ENCODE measurements around the gene CCL20.
"Not testable (repeated sequence)": the region's sequence is repeated elsewhere in the genome, so short reads cannot be mapped to it uniquely, and the experiment has no call there.

CCL20 gene

GRCh38 chr2:227813562-227814353 lies at the start of gene CCL20:
Gene CCL20, plus strand, starts transcription at chr2:227813842. Its CDS starts 70 bp downstream, at chr2:227813912.
- no peak for DNase-seq (ENCODE audit: low read depth in 2 of 2)

GRCh38 chr2:227765788-227766372 lies 47.8 kb upstream of the CCL20 start:
- no peak for DNase-seq (ENCODE audit: low read depth in 2 of 2)

GRCh38 chr2:227766373-227766883 lies 47.2 kb upstream of the CCL20 start:
- DNase-seq (ENCODE audit: low read depth in 2 of 2), result peak; percentile 51 to 58

- no peak for DNase-seq (ENCODE audit: low read depth in 2 of 2)
Observed at GRCh38 chr2:227767830-227768229, 45.8 kb upstream of the CCL20 start.

GRCh38 chr2:227772197-227772661 lies 41.4 kb upstream of the CCL20 start:
- DNase-seq (ENCODE audit: low read depth in 2 of 2), result no peak

GRCh38 chr2:227772932-227773331 lies 40.7 kb upstream of the CCL20 start:
- no peak for DNase-seq (ENCODE audit: low read depth in 2 of 2)

- no peak for DNase-seq (ENCODE audit: low read depth in 2 of 2)
Observed at GRCh38 chr2:227774011-227774624, 39.5 kb upstream of the CCL20 start.

- no peak for DNase-seq (ENCODE audit: low read depth in 2 of 2)
Observed at GRCh38 chr2:227774895-227775842, 38.5 kb upstream of the CCL20 start.

GRCh38 chr2:227780981-227781615 lies 32.5 kb upstream of the CCL20 start:
- no peak for DNase-seq (ENCODE audit: low read depth in 2 of 2)

- DNase-seq (ENCODE audit: low read depth in 2 of 2), result no peak
Observed at GRCh38 chr2:227781841-227782240, 31.8 kb upstream of the CCL20 start.

GRCh38 chr2:227782804-227783203 lies 30.8 kb upstream of the CCL20 start:
- DNase-seq (ENCODE audit: low read depth in 2 of 2), result no peak

GRCh38 chr2:227783404-227784138 lies 30.1 kb upstream of the CCL20 start:
- DNase-seq (ENCODE audit: low read depth in 2 of 2), result no peak

- no peak for DNase-seq (ENCODE audit: low read depth in 2 of 2)
Observed at GRCh38 chr2:227785293-227785692, 28.3 kb upstream of the CCL20 start.

- DNase-seq (ENCODE audit: low read depth in 2 of 2), result no peak
Observed at GRCh38 chr2:227788561-227789018, 25.1 kb upstream of the CCL20 start.

- no peak for DNase-seq (ENCODE audit: low read depth in 2 of 2)
Observed at GRCh38 chr2:227789803-227790202, 23.8 kb upstream of the CCL20 start.

GRCh38 chr2:227793148-227793712 lies 20.4 kb upstream of the CCL20 start:
- no peak for DNase-seq (ENCODE audit: low read depth in 2 of 2)

- DNase-seq (ENCODE audit: low read depth in 2 of 2), result no peak
Observed at GRCh38 chr2:227796045-227796711, 17.5 kb upstream of the CCL20 start.

GRCh38 chr2:227796768-227797167 lies 16.9 kb upstream of the CCL20 start:
- not testable (repeated sequence) for DNase-seq (ENCODE audit: low read depth in 2 of 2)

GRCh38 chr2:227799202-227799601 lies 14.4 kb upstream of the CCL20 start:
- DNase-seq (ENCODE audit: low read depth in 2 of 2), result no peak

Data from stimulated activated CD4-positive, alpha-beta T cell treated with anti-CD3 and anti-CD28 coated beads, Interleukin-4, amount 100 ng/mL, for 48 hours (primary cell).